Stimulated activated CD8-positive, alpha-beta memory T cell treated with anti-CD3 and anti-CD28 coated beads, Interleukin-4, amount 100 ng/mL, for 4 hours (primary cell): ENCODE results near the gene EEF1AKMT4.
A peak's percentile ranks its signal among the peaks of the same experiment; 100 is the strongest.
"Not testable (repeated sequence)": the region's sequence is repeated elsewhere in the genome, so short reads cannot be mapped to it uniquely, and the experiment has no call there.

ENCODE experiments used
- DNase-seq, 2 donors: peaks; one replicate each; pipeline ENCODE4 v3.0.0-alpha.2; 2020; ENCODE audit warnings: low read depth in 2 of 2, low spot score in 1 of 2

The EEF1AKMT4 gene

DNA sequence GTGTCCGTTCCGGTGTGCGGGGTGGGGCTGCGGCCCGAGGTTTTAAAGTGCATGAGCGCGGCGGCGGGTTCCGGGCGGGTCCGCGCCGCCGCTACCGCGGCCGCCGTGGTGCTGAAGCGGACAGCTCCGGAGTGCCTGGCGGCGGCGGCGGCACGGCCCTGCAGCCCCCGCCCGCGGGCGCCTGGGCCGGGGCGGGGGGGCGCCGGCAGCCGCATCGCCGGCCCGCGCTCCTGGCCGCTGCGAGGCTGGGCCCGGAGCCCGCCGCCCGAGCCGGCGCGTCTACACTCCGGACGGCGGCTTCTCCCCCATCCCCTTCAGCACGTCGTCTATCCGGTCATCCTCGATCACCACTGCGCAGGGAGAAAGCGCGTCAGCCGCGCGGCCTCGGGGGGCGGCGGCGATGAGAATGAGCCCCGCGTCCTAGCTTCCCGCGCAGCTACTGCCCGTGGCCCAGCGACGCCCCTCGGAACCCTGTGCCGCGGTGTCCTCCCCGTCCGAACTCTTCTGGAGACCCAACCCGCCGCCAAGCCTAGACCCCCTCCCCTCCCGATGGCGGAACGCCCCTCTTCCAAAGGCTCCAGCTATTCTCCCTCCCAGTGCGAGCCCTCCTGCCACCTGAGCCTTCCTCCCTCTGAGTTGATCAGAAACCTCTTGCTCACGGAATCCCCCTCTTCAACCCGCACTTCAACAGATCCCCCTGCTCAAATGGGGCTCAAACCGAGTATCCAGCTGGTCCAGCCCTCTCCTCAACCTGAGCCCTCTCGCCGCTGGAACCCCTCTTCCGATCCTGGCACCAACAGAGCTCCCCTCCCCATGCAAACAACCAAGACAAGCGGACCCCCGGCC lies 10.6 kb downstream of the EEF1AKMT4 start:
- DNase-seq = no peak

DNA sequence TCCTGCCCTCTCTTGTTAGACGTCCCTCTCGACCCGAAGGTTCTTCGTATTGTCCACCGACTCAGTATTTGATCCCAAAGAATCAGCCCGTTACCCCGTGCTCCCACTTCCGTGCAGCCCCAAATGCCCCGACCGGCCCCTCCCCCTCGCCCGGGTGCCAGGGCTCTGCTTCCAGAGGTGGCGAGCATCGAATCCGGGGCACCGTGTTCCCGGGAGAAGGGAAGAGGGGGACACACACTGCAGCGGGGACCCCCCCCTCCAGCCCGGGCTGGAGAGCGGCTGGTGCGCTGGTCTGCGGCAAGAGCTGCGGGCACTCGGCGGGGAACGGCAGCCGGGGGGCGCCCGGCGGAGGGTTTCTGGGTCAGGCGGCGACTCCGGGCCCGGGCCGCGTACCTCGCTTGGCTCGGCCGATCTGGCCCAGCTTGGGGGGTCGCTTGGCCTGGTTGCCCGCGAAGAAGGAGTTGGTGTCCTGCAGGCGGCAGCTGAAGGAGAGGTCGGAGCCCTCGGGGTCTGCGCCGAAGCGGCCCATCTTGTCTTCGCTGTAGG lies 11.3 kb downstream of the EEF1AKMT4 start:
- DNase-seq = no peak

DNA sequence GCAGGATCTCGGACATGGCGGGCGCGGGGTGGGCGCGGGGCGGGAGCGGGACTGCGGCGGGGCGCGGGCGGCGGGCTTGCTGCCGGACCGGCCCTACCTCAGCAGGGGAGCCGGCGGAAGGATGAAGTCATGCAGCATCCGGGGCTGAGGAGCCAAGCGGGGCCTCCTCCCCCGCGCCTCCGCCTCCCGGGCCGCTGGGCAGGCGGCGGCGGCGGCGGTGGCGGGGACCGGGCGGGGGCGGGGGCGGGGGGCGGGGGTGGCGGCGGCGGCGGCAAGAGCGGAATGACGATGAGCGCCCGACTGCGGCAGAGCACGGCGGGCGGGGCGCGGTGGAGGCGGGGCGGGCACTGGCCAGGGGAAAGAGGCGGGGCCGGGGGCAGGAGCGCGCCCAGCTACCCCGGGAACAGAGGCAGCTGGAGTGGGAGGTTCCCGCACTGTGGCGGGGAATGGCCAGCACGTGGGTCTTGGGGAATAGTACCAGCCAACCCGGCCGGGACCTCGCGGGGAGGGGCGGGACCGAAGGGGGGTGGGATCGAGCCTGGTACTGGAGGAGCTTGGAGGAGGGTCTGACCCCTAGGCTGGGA lies 11.9 kb downstream of the EEF1AKMT4 start, which contains the start of gene CAMK2N2:
Gene CAMK2N2, minus strand, starts transcription at position 284 of the 584 bp plus-strand sequence. Its CDS starts 268 bp downstream, at position 16.
- DNase-seq = peak in 1 of 2 donors; percentile 30

DNA sequence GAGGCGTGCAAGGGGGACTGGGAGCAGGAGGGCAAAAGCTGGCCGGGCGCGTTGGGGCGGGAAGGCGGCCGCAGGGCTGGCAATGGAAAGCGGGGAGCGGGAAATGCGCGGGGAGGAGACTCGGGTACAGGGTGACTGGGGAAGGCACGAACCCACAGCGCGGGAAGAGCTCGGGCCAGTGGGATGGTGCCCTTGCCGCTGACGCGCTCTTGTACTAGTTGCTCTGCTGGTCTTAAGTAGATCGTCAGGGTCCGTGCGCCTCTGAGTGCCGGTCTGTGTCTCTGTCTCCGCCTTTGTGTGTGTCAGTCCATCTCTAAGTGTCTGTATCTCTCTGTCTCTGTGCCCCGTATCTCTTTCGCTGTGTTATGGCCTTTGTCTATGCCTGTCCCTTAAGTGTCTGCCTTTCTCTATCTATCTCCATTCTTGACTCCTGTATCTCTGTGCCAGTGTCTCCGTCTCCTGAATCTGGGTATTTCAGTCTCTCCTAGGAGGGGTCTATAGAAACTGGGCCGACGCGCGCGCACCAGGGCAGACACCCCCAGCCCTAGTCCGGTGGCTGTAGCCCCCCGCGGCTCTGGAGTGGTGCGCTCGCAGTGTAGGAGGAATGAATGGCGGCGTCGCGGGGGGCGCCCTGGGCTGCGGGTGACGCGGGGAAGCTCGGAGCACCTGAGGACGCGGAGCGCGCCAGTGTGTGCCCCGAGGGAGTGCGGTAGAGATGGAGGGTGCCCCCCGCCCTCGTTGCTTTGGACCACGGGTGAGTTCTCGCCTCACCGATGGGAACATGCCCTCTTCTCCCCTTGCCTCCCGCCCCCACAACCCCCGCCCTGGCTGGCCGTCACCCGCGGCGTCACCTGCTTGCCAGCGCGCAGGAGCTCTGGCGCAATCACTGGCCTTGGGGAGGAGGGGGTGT lies 12.6 kb downstream of the EEF1AKMT4 start:
- peak in 1 of 2 donors; percentile 13 for DNase-seq

DNA sequence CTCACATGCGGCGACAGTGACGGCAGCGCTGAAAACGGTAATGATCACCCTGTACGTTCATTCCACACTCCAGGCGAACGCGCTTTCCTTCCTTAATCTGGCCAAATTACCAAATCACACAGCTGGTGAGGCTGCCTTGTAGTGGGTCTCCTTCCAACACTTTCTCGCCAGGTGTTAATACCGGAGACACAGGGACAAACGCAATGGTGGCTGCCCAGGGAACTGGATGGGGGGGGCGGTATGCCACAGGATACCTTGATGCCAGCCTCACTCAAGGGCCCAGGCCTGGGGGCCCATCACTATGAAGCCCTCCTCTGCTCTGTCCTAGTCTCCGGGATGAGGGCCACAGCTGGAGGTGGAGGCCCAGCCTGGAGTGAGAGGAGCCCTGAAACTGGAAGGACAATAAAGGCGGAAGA lies 13.3 kb downstream of the EEF1AKMT4 start:
- DNase-seq = no peak

DNA sequence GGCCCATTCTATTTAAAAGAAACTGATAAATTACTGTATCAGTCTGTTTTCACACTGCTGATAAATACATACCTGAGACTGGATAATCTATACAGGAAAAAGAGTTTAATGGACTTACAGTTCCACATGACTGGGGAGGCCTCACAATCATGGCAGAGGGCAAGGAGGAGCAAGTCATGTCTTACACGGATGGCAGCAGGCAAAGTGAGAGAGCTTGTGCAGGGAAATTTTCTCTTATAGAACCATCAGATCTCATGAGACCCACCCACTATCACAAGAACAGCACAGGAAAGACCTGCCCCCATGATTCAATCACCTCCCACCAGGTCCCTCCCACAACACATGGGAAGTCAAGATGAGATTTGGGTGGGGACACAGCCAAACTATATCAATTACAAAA lies 17.8 kb downstream of the EEF1AKMT4 start:
- DNase-seq = not testable (repeated sequence)

DNA sequence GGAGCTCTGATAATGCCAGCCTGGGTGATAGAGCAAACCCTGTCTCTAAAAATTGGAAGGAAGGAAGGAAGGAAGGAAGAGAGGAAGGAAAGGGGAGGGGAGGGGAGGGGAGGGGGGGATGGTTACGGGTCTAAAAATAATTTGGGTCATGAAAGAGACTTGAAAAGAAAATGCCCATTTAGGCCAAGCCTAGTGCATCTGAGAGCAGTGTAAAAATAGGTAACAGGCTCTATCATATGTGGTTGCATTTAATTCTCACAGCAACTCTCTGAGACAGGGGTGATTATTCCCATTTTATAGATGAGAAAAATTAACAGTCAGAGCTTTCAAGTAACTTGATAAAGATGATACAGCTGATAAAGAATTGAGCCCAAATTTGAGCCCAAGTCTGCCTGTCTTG lies 22.8 kb downstream of the EEF1AKMT4 start:
- no peak for DNase-seq

DNA sequence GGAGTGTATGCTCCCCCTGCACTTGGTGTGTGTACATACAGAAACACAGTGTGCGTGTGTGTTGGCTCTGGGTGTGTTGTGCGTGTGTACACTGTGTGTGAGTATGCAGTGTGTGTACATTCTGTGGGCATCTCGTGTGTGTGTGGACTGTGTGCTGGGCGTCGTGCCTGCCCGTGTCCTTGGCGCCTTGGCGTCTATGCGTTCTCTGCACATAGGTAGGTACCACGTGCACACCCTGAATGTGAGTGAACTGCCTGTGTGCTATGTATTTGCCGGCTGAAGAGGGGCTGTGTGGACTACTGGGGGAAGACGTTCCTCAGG lies 25.9 kb downstream of the EEF1AKMT4 start:
- DNase-seq = no peak

DNA sequence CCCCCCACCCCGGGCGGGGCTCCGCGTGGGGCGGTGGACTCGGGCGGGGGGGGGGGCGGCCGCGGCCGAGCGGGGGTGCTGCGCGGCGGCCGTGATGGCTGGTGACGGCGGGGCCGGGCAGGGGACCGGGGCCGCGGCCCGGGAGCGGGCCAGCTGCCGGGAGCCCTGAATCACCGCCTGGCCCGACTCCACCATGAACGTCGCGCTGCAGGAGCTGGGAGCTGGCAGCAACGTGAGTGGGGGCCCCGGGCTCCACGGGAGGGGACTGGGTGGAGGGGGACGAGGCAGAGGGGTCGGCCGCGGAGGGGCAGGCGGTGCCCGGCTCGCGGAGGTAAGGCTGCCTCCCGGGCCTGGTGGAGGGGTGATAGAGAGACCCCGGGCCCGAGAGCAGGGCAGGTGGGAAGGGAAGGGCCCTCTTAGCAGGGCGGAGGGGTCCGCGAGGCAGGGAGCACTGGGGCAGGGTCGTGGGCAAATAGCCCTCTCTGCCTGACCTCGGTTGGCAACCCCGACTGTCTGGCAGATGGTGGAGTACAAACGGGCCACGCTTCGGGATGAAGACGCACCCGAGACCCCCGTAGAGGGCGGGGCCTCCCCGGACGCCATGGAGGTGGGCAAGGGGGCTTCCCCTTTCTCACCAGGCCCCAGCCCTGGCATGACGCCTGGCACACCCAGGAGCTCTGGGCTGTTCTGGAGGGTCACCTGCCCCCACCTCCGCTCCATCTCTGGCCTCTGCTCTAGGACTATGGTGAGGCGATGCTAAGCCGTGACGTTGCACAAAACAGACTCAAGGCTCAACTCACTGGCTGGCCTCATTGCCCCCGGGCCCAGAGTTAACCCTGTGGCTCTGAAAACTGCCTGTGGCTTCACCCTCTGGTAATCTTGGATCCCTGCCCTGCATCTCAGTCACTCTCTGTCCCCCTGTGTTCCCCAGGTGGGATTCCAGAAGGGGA lies 26.8 kb downstream of the EEF1AKMT4 start, which contains the start of gene ECE2:
Gene ECE2, plus strand, starts transcription at position 62 of the 950 bp plus-strand sequence. Its CDS starts 132 bp downstream, at position 194.
- DNase-seq = no peak

DNA sequence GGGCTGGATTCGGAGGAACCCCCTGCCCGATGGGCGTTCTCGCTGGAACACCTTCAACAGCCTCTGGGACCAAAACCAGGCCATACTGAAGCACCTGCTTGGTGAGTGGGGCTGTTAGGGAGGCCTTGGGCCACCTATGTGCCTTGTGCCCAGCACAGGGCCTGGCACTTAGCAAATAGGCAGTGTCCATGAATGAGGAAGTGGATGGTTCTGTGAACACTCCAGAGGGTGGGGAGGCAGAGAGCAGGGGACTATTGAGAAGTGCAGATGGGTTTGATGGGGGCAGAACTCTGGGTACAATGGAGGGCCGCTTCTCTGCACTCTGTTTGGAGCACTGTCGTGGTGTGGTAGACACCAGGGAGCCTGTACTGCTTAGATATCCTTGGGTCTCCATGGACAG lies 27.9 kb downstream of the EEF1AKMT4 start:
- DNase-seq = no peak

DNA sequence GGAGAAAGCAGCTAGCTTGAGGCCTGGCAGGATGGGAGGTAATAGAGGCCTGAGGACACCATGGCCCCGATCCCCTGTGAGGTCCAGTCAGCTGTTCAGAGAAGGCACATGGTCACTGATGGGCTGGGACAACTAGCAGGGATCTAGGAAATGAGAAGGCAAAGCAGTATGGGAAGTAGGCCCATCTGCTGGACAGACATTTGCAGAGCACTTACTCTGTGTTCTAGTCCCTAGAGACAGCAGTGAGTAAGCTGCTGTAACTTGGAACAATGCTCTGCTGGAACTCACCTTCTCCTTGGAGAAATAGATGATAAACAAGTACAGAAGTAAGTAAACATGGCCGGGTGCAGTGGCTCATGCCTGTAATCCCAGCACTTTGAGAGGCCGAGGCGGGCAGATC lies 33.5 kb downstream of the EEF1AKMT4 start:
- no peak for DNase-seq

DNA sequence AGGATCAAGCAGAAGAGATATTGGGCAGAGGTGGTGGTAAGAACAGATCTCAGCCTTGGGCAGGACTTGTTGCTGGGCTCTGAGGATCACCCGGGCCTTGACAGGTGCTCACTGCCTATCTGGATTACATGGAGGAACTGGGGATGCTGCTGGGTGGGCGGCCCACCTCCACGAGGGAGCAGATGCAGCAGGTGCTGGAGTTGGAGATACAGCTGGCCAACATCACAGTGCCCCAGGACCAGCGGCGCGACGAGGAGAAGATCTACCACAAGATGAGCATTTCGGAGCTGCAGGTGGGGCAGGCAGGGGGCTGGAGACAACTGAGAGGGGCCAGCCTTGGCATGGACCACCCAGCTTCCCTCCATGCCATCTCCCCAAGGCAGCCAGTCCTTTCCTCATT lies 34.2 kb downstream of the EEF1AKMT4 start:
- no peak for DNase-seq

DNA sequence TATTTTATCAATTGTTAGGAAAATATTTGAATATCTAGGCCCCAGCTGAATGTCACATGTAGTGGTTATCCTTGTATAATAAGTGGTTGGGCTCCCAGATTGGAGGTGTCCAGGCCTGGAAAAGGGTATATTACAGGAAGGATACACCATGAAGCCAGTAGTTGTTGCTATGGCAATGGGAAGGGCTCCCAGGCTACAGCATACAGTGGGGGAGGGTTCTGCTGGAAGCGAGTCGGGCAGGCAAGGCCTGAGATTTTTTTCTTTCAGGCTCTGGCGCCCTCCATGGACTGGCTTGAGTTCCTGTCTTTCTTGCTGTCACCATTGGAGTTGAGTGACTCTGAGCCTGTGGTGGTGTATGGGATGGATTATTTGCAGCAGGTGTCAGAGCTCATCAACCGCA lies 35.2 kb downstream of the EEF1AKMT4 start:
- no peak for DNase-seq

DNA sequence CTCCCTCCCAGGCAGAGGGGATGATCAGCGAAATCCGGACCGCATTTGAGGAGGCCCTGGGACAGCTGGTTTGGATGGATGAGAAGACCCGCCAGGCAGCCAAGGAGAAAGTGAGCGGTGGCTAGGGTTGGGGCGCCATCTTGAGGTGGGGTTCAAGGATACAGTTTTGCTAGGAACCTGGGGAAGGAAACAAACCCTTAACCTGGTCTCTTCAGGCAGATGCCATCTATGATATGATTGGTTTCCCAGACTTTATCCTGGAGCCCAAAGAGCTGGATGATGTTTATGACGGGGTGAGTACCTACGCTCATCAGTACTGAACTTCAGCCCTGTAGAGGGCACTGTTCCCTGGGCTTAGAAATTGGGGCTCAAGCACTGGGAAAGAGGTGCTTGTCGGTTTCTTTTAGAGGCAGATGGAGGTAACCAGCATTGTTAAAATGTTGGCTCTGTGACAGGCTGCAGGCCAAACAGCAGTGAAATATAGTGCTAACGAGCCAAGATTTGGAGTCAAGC lies 40.0 kb downstream of the EEF1AKMT4 start:
- peak; percentile 27 to 37 for DNase-seq

DNA sequence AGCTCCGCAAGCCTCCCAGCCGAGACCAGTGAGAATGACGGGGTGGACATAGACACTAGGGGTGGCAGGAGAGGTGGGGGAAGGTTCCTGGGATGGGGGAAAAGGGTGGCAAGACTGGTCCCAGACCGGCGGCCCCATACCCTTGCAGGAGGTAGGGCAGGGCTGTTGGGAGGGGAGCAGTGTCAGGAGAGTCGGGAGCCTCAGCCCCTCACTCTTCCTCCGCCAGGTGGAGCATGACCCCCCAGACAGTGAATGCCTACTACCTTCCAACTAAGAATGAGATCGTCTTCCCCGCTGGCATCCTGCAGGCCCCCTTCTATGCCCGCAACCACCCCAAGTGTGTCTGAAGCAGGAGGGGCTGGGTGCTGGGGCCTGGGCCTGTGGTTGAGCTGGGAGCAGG lies 40.9 kb downstream of the EEF1AKMT4 start:
- no peak for DNase-seq

DNA sequence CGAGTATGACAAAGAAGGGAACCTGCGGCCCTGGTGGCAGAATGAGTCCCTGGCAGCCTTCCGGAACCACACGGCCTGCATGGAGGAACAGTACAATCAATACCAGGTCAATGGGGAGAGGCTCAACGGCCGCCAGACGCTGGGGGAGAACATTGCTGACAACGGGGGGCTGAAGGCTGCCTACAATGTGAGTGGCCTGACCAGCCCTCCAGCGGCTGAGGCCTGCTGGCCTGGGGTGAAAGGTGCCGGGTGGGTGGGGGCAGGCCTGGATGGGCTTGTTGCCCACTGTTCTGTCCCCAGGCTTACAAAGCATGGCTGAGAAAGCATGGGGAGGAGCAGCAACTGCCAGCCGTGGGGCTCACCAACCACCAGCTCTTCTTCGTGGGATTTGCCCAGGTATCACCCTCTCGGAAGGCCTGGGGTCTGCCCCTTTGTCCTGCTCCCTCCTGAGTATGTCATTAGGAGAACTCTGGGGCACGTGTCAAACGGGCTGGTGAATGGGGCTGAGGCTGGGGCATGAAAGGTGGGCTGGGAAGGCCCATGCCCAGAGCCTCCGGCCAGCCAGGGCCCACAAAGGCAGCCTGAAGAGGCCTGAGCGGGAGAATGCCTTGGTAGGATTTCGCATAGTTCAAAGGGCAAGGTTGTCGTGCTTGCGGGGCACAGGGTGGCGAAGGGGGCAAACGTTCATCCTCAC lies 41.7 kb downstream of the EEF1AKMT4 start:
- no peak for DNase-seq

DNA sequence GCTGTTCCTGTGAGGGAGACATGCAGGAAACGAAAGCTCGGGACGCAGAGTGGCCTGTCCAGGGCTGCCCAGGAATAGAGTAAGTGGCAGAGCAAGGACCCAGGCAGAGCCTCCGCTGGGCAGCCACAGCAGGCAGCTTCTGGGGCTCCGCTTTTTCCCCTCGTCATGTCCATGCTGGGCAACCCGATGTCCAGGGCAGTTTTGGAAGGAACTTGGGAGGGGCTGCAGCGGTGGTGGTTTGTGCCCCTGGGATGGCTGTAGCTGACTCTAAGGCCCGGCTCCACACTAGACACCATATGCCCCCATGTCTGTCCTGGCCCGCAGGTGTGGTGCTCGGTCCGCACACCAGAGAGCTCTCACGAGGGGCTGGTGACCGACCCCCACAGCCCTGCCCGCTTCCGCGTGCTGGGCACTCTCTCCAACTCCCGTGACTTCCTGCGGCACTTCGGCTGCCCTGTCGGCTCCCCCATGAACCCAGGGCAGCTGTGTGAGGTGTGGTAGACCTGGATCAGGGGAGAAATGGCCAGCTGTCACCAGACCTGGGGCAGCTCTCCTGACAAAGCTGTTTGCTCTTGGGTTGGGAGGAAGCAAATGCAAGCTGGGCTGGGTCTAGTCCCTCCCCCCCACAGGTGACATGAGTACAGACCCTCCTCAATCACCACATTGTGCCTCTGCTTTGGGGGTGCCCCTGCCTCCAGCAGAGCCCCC lies 42.4 kb downstream of the EEF1AKMT4 start:
- no peak for DNase-seq

DNA sequence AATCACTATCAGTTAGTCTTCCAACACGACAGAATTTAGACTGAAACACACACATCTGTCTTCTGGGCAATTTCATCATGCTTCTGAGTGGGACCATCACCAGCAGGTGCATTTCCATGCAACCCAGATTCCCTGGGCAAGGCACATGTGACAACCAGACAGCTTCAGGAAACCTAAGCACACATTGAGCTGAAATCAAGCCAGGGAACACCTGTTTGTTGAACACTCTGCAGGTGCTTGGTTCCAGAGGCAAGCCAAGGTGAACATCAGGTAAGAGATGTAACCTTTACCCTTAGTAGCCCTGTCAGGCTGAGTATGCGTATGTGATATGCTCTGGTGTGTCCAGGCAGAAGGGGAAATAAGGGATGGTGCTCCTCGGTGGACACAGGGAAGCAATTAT lies 46.3 kb downstream of the EEF1AKMT4 start:
- DNase-seq = no peak

DNA sequence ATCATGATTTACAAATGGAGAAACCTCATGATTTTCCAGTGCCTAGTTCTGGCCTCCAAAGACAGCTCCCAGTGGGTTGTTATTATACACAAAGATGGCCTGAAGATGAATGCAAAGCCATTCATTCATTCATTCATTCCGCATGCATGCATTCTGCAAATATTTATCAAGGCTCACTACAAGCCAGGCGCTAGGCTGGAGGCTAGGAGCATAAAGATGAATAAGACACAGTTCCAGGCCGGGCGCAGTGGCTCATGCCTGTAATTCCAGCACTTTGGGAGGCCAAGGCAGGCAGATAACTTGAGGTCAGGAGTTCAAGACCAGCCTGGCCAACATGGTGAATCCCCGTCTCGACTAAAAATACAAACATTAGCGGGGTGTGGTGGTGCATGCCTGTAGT lies 47.1 kb downstream of the EEF1AKMT4 start:
- DNase-seq = no peak
